ENCODE results near the gene LRPAP1.

The LRPAP1 gene

DNA sequence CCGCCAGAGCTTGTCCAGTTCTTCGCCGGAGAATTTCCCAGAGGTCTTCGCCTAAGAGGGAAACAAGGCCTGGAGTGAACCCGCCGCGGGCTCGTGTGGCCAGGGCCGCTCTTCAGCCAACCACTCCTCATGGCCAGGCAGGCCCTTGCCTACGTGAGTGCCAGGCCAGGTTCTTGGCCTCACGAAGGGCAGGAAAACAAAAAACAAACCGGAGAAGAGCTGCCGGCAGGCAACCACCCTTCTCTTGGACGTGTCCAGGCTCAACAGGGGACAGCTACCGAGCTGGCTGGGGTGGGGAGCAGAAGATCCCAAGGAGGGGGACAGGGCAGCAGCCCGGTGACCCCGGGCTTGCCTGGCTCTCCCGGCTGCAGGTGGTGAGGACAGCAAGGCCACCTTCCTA is 13.3 kb downstream of the LRPAP1 start:
- H2AFZ ChIP-seq (ENCODE audit: low read length): no peak overlapping the region
- no peaks in the 10 kb centered on the region for H3K27me3 ChIP-seq (ENCODE audit: insufficient read depth, low read length, poor library complexity, severe bottlenecking)
- peaks cover 4% of the 10 kb centered on the region for H4K20me1 ChIP-seq (ENCODE audit: insufficient read depth, low read length, poor library complexity, severe bottlenecking)
- H3K9ac ChIP-seq (ENCODE audit: low read depth, low read length, poor library complexity, severe bottlenecking): no peak overlapping the region
- no peak overlapping the region for H3K4me2 ChIP-seq (ENCODE audit: low read depth, low read length, poor library complexity, severe bottlenecking)
- no peaks in the 10 kb centered on the region for H3F3A ChIP-seq (ENCODE audit: low read depth)
- H3K9me3 ChIP-seq (ENCODE audit: insufficient read depth, low read depth, low read length): no peaks in the 10 kb centered on the region
- no peaks in the 10 kb centered on the region for H3K79me2 ChIP-seq (ENCODE audit: insufficient read depth, low read length)
- no peaks in the 10 kb centered on the region for H3K4me1 ChIP-seq (ENCODE audit: insufficient read depth, low read length, poor library complexity, severe bottlenecking)
- no peak for TF ChIP-seq EZH2phosphoT487 (IDR thresholded peaks at IDR 0.05; ENCODE audit: borderline replicate concordance)
- no peak for TF ChIP-seq CTCF (conservative IDR thresholded peaks at IDR 0.05; ENCODE audit: low read length)
- H3K4me3 ChIP-seq (ENCODE audit: low read length, poor library complexity, severe bottlenecking): no peak overlapping the region
- peaks cover 87% of the 10 kb centered on the region; the same call in 1 of the 2 replicates for H3K36me3 ChIP-seq (ENCODE audit: insufficient read depth, low read length)
- H3K9me2 ChIP-seq (replicated peaks; ENCODE audit: low read depth, low read length): no peaks in the 10 kb centered on the region

GRCh38 chr4:3518511-3518880 is 13.7 kb downstream of the LRPAP1 start:
- Histone ChIP-seq H3K36me3 (ENCODE audit: insufficient read depth, low read length) (peaks cover 86% of the 10 kb centered on the region; the same call in 1 of the 2 replicates), H3K27me3 (ENCODE audit: insufficient read depth, low read length, poor library complexity, severe bottlenecking) (no peaks in the 10 kb centered on the region)
- TF ChIP-seq CTCF (conservative IDR thresholded peaks at IDR 0.05; ENCODE audit: low read length) (no peak), EZH2phosphoT487 (IDR thresholded peaks at IDR 0.05; ENCODE audit: borderline replicate concordance) (no peak)

DNA sequence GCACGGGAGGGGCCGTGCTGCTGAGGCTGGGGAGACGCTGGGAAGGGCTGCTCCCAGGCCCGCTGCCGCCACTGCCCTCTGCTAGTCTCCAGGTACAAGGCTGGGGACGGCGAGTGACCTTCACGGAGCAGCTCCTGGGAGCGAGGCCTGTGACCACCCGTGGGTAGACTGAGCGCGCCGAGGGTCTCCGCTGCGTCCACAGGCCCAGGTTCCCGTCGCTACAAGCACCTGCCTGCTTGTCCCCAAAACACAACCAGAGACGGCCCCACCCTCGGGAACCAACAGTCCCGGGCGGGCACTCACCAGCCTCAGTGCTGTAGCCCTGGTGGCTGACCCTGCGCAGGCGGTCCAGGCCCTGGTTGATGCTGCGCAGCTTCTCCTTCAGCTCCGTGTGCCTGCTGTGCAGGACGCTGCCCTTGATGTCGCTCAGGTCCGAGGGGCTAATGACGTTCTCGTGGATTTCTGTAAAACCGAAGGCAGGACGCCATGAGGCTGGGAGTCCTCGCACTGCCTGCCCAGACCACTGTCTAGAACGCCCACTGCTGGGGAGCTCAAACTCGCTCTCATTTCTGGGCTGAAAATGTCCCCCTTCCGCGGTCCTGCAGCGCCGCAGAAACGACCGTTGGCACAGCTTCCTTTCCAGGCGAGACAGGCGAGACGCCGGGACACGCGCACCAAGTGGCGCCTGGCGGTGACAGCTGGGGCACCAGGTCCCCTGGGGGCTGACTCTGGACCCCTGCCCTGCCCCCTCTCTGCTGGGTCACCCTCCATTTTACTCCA is 14.3 kb downstream of the LRPAP1 start:
- Histone ChIP-seq H3K4me1 (ENCODE audit: insufficient read depth, low read length, poor library complexity, severe bottlenecking) (no peaks in the 10 kb centered on the region), H3K9me3 (ENCODE audit: insufficient read depth, low read depth, low read length) (no peaks in the 10 kb centered on the region), H3K79me2 (ENCODE audit: insufficient read depth, low read length) (no peaks in the 10 kb centered on the region), H3K27me3 (ENCODE audit: insufficient read depth, low read length, poor library complexity, severe bottlenecking) (no peaks in the 10 kb centered on the region), H3K36me3 (ENCODE audit: insufficient read depth, low read length) (peaks cover 82% of the 10 kb centered on the region; the same call in 1 of the 2 replicates), H3K9me2 (replicated peaks; ENCODE audit: low read depth, low read length) (no peaks in the 10 kb centered on the region), H2AFZ (ENCODE audit: low read length) (no peak overlapping the region), H3K9ac (ENCODE audit: low read depth, low read length, poor library complexity, severe bottlenecking) (no peak overlapping the region), H3F3A (ENCODE audit: low read depth) (no peaks in the 10 kb centered on the region), H3K4me2 (ENCODE audit: low read depth, low read length, poor library complexity, severe bottlenecking) (no peak overlapping the region), H4K20me1 (ENCODE audit: insufficient read depth, low read length, poor library complexity, severe bottlenecking) (peaks cover 4% of the 10 kb centered on the region), H3K4me3 (ENCODE audit: low read length, poor library complexity, severe bottlenecking) (no peak overlapping the region)
- TF ChIP-seq CTCF (conservative IDR thresholded peaks at IDR 0.05; ENCODE audit: low read length) (no peak), EZH2phosphoT487 (IDR thresholded peaks at IDR 0.05; ENCODE audit: borderline replicate concordance) (no peak)

More at GRCh38 chr4:3518511-3518880, 13.7 kb downstream of the LRPAP1 start:
- no peaks in the 10 kb centered on the region for H3K9me3 ChIP-seq (ENCODE audit: insufficient read depth, low read depth, low read length)
- no peaks in the 10 kb centered on the region for H3F3A ChIP-seq (ENCODE audit: low read depth)
- H3K4me3 ChIP-seq (ENCODE audit: low read length, poor library complexity, severe bottlenecking): no peak overlapping the region
- H3K9me2 ChIP-seq (replicated peaks; ENCODE audit: low read depth, low read length): no peaks in the 10 kb centered on the region
- no peak overlapping the region for H3K4me2 ChIP-seq (ENCODE audit: low read depth, low read length, poor library complexity, severe bottlenecking)
- no peak overlapping the region for H3K9ac ChIP-seq (ENCODE audit: low read depth, low read length, poor library complexity, severe bottlenecking)
- no peaks in the 10 kb centered on the region for H3K79me2 ChIP-seq (ENCODE audit: insufficient read depth, low read length)
- H3K4me1 ChIP-seq (ENCODE audit: insufficient read depth, low read length, poor library complexity, severe bottlenecking): no peaks in the 10 kb centered on the region
- H2AFZ ChIP-seq (ENCODE audit: low read length): no peak overlapping the region
- H4K20me1 ChIP-seq (ENCODE audit: insufficient read depth, low read length, poor library complexity, severe bottlenecking): peaks cover 4% of the 10 kb centered on the region
